ENCODE data around the gene MYLK4.

Gene MYLK4

GRCh38 chr6:2626401-2626800, 124.3 kb downstream of the MYLK4 start:
- DNase-seq (ENCODE audit: low read depth), result no peak

- no peak for DNase-seq (ENCODE audit: low read depth)
These were observed 125.1 kb downstream of the MYLK4 start for GRCh38 chr6:2625581-2625980.

- no peak for DNase-seq (ENCODE audit: low read depth)
These were observed 126.5 kb downstream of the MYLK4 start for GRCh38 chr6:2624177-2624576.

- DNase-seq (ENCODE audit: low read depth), result no peak
These were observed 127.4 kb downstream of the MYLK4 start for GRCh38 chr6:2623295-2623694.

GRCh38 chr6:2622671-2623070, 128.1 kb downstream of the MYLK4 start:
- DNase-seq (ENCODE audit: low read depth), result no peak

- no peak for DNase-seq (ENCODE audit: low read depth)
These were observed 131.1 kb downstream of the MYLK4 start for GRCh38 chr6:2619651-2620050.

- no peak for DNase-seq (ENCODE audit: low read depth)
These were observed 133.0 kb downstream of the MYLK4 start for GRCh38 chr6:2617729-2618128.

- no peak for DNase-seq (ENCODE audit: low read depth)
These were observed 133.9 kb downstream of the MYLK4 start for GRCh38 chr6:2616811-2617210.

- DNase-seq (ENCODE audit: low read depth), result no peak
These were observed 135.5 kb downstream of the MYLK4 start for GRCh38 chr6:2615251-2615650.

- no peak for DNase-seq (ENCODE audit: low read depth)
These were observed 135.9 kb downstream of the MYLK4 start for GRCh38 chr6:2614846-2615245.

GRCh38 chr6:2614155-2614554, 136.6 kb downstream of the MYLK4 start:
- DNase-seq (ENCODE audit: low read depth), result no peak

Measured in activated gamma-delta T cell treated with anti-CD3 and anti-CD28 coated beads, Interleukin-2, amount 50 U/mL, for 16 hours (primary cell).